Activated naive CD8-positive, alpha-beta T cell treated with anti-CD3 and anti-CD28 coated beads, Interleukin-2, amount 50 U/mL, for 24 hours (primary cell): Measurements from ENCODE around the gene GBP3.
"Not testable (repeated sequence)": the region's sequence is repeated elsewhere in the genome, so short reads cannot be mapped to it uniquely, and the experiment has no call there.

Source experiments
- ATAC-seq: fragments of 150-1000 bp; cut with Tn5 transposase; one replicate; pipeline ENCODE4 v1.10.0; 2021
- DNase-seq: peaks from one replicate; pipeline ENCODE4 v3.0.0; 2021
- H3K27ac Mint-ChIP-seq: one replicate; pipeline ENCODE4 v1.8.0; 2021; ENCODE audit warnings: mild to moderate bottlenecking, mixed read lengths
- H3K27me3 Mint-ChIP-seq: one replicate; pipeline ENCODE4 v1.8.0; 2021; ENCODE audit warnings: mixed read lengths
- H3K36me3 Mint-ChIP-seq: one replicate; pipeline ENCODE4 v1.8.0; 2021; ENCODE audit warnings: low read depth, mixed read lengths
- H3K4me1 Mint-ChIP-seq: one replicate; pipeline ENCODE4 v1.8.0; 2021; ENCODE audit warnings: mixed read lengths
- H3K4me3 Mint-ChIP-seq: one replicate; pipeline ENCODE4 v1.8.0; 2021; ENCODE audit warnings: mild to moderate bottlenecking, moderate library complexity, mixed read lengths
- H3K9me3 Mint-ChIP-seq: one replicate; pipeline ENCODE4 v1.8.0; 2021; ENCODE audit warnings: mixed read lengths

GBP3 gene

GRCh38 chr1:88976235-88976634 is 46.4 kb downstream of the GBP3 start:
- no peaks in the 10 kb centered on the region for H3K9me3 Mint-ChIP-seq
- no peak overlapping the region for H3K27ac Mint-ChIP-seq
- H3K4me3 Mint-ChIP-seq = no peak overlapping the region
- peaks cover 43% of the 10 kb centered on the region for H3K4me1 Mint-ChIP-seq
- ATAC-seq (no peak), DNase-seq (no peak)
- peaks cover 35% of the 10 kb centered on the region for H3K36me3 Mint-ChIP-seq
- no peaks in the 10 kb centered on the region for H3K27me3 Mint-ChIP-seq

GRCh38 chr1:88974616-88975172 is 48.0 kb downstream of the GBP3 start:
- not testable (repeated sequence) for H3K4me3 Mint-ChIP-seq, H3K9me3 Mint-ChIP-seq, DNase-seq, H3K27me3 Mint-ChIP-seq, ATAC-seq, H3K27ac Mint-ChIP-seq
- Mint-ChIP-seq H3K4me1 (peaks cover 34% of the 10 kb centered on the region), H3K36me3 (peaks cover 22% of the 10 kb centered on the region)

- ATAC-seq = no peak
- Mint-ChIP-seq H3K4me1 (peaks cover 23% of the 10 kb centered on the region), H3K4me3 (no peak overlapping the region), H3K27ac (peak overlapping the region; percentile 56), H3K27me3 (no peaks in the 10 kb centered on the region), H3K36me3 (peaks cover 13% of the 10 kb centered on the region), H3K9me3 (no peaks in the 10 kb centered on the region)
- no peak for DNase-seq
Measured at GRCh38 chr1:88973520-88974137, 49.0 kb downstream of the GBP3 start.

GRCh38 chr1:88961647-88962275 is 60.9 kb downstream of the GBP3 start:
- ATAC-seq = no peak
- DNase-seq = no peak
- no peak overlapping the region for H3K4me3 Mint-ChIP-seq
- no peaks in the 10 kb centered on the region for H3K27me3 Mint-ChIP-seq
- H3K36me3 Mint-ChIP-seq = peaks cover 51% of the 10 kb centered on the region
- no peak overlapping the region for H3K27ac Mint-ChIP-seq
- H3K9me3 Mint-ChIP-seq = no peaks in the 10 kb centered on the region
- peaks cover 5% of the 10 kb centered on the region for H3K4me1 Mint-ChIP-seq

GRCh38 chr1:88961081-88961480 is 61.6 kb downstream of the GBP3 start:
- ATAC-seq = peak; percentile 63
- H3K27ac Mint-ChIP-seq = no peak overlapping the region

More at GRCh38 chr1:88961081-88961480, 61.6 kb downstream of the GBP3 start:
- H3K9me3 Mint-ChIP-seq = no peaks in the 10 kb centered on the region
- no peak for DNase-seq
- H3K4me1 Mint-ChIP-seq = peaks cover 7% of the 10 kb centered on the region
- peaks cover 51% of the 10 kb centered on the region for H3K36me3 Mint-ChIP-seq
- no peaks in the 10 kb centered on the region for H3K27me3 Mint-ChIP-seq
- H3K4me3 Mint-ChIP-seq = no peak overlapping the region
